CD4-positive, alpha-beta T cell treated with Interleukin-12 subunit alpha and Interleukin-12 subunit beta, for 1 hour (primary cell): ENCODE measurements around the gene EDNRA.

Source experiments
- DNase-seq: peaks from one replicate; pipeline ENCODE4 v3.0.0-alpha.2; 2020

Gene EDNRA

DNA sequence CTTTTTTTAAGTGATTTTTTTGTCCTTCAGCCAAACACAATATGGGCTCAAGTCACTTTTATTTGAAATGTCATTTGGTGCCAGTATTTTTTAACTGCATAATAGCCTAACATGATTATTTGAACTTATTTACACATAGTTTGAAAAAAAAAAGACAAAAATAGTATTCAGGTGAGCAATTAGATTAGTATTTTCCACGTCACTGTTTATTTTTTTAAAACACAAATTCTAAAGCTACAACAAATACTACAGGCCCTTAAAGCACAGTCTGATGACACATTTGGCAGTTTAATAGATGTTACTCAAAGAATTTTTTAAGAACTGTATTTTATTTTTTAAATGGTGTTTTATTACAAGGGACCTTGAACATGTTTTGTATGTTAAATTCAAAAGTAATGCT lies 62.1 kb downstream of the EDNRA start:
- no peak for DNase-seq

DNA sequence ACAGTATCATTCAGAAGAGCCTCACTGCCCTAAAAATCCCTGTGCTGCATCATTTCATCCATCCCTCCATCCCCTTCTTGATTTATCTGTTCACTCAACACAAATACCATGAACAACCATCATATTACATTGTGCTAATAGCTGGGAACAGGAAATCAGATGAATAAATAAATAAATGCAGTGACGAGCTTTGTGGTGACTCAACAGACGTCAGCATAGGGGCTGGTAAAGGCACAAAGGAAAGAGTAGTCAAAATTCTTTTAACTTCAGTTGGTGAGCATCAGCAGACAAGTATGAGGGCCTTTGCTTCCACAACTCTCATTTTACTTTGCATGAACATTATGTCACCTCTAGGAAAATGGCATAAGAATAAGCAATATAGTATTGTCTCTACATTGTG lies 65.5 kb downstream of the EDNRA start:
- DNase-seq: no peak

DNA sequence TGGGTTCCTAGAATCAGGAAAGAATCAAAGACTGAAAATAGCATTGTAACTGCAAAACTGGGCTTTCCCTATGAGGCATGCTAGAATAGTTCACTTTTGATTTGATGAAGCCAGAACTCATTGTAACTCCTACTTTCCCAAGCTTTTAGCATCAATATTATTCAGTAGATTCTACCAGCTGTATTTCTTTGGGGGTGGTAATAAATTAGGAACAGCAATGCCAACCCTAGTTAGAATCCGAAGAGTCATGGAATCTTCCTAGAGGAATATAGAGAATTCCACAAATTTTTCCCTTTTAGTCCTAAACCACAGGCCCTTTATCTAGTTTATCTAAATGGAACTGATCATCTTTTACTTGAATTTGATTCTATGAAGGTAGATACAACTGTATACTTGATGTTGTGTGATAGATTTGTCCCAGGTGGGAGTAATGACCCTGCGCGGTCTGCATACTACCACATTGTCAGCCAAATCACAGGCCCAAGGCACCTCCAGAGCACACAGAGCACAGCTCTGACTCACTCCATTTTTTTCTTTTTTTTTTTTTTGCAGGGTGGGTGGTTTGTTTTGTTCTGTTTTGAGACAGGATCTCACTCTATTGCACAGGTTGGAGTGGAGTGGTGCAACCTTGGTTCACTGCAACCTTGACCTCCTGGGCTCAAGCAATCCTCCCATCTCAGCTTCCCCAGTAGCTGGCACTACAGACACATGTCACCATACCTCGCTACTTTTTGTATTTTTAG lies 66.6 kb downstream of the EDNRA start:
- DNase-seq: no peak

DNA sequence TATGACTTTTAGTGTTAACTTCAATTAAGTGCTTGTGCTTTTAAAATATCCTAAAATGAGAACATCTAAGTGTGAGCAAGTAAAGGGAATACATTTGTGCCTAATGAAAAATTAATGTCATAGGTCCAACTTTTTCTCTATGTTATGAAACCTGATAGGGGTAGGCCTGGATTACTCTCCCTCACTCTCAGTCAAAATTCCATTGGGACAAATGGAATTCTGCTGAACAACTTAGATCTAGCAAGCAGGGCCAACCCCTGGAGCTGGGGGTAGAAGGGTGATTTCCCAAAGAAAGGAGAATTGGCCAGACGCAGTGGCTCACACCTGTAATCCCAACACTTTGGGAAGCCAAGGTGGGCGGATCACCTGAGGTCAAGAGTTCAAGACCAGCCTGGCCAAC lies 67.4 kb downstream of the EDNRA start:
- no peak for DNase-seq

DNA sequence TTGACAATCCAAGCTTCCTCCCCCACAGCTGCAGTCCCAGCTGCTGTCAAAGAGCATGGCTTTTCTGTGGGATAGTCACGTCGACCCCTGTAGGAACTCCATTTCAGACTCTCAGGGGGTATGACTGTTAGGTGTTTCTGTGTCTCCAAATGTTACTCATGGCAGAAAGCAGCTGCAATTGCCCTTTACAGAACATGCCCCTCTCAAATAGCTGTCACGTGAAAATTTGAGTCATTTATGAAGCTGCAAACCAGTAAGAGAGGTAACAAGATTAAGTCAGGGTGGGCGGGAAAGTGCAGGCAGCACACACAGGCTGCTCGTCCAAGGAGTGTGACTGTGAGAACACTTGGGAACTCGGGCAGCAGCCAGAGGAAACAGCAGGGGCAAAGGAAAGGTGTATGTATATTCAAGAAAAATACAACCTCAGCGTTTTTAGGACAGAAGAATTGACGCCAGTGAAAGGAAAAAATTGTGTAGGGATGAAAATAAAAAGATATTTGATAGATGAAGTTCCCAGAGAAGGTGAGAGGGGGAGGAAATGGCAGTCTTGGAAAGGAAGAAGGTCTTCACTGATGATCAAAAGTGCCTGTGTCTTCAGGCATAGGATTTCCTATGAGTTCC lies 69.8 kb downstream of the EDNRA start:
- DNase-seq: no peak

DNA sequence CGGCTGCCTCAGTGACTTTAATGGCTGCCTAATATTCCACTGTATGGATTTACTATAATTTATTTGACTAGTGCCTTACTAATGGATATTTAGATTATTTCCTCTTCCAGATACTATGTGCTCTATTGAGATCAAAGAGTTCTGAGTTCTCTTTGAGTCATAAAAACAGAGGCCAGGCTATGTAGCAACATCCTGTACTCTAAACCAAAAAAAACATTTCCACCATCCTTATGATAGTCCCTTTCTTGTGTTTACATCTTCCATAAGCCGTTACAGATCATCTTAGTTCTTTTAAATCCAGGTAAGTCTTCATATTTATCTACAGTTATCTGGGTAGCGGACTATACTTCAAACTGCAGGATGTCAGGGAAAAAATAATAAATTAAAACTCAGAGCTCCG lies 79.7 kb downstream of the EDNRA start:
- no peak for DNase-seq

DNA sequence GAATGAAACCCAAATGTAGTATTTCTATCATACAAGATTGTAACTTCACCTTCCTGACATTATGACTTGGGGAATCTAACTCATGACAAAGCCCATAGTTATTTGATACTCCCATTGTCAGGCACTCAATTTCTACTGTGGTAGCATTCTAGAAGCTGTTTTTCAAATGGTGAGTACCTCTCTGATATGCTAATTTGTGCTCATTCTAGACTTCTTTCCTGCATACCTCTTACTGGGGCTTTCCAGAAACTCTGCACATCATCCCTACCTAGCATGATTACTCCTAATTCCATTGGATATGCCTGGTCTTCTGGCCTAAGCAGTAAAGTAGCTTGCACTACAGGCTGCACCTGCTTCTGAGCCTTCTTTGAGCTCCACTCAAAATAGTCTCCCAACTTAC lies 85.9 kb downstream of the EDNRA start:
- no peak for DNase-seq

DNA sequence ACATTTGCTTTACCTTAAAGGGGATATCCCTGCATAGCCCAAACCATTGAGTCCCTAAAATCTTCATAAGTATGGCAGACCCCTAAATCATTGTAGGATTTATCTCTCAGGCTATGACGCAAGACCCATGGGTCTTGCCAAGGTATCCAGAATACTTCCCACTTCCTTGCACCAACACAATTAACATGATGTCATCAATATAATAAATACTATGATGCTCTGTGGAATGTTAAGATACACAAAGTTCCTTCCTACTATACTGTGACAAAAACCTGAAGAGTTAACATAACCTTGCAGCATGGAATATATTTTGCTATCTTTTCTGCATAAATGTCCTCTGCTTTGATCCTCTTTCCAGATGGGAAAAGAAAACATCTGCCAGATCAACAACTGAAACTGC lies 86.4 kb downstream of the EDNRA start:
- DNase-seq: no peak

DNA sequence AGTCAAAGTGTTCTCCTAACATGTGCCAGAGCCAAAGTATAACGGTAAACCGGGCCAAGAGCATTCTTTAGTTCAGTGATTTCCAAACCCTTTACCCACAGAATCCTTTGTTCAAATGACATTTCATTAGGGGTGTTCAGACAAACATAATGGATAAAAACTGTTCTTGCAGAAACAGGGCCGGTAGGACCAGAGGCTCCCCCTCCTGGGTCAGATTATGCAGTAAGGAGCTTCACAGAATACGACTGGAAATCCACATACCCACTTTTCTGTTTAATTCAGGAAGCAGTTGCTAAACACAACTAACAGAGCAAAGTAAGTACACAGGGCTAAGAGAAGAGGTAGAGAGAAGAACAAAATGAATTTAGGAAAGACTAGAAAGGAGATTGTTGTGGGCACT lies 89.7 kb downstream of the EDNRA start:
- no peak for DNase-seq

DNA sequence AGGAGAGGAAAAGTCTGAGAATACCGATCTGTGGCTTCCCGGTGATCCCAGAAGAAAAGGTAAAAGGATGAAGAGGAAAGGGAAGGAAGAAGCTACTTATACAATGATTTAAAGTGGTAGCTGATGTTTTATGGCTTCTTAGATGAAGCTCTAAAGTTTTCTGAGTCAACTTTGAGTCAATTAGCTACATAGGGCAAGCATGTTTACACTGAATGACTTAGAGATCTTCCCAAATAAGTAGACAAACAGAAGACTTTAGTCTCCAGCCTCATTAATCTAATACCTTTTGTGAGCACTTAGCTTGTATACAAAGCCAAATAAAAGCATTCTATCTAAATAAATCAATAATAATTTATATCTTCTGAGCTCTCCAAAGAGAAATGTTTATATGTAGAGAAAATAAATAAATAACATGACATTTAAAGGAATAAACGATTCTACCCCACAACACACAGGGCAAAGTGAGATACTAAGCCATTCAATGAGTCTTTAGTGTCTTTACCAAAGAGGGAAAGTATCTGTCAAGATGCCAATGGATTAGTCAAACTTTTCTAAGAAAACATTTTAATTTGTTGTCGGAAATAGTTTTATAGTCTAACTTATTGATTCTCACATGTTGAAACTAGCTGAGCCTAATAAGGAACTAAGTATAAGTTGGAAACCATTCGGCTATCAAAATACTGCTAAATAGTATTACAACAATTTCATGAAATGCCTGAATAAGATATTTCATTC lies 90.3 kb downstream of the EDNRA start:
- DNase-seq: no peak

DNA sequence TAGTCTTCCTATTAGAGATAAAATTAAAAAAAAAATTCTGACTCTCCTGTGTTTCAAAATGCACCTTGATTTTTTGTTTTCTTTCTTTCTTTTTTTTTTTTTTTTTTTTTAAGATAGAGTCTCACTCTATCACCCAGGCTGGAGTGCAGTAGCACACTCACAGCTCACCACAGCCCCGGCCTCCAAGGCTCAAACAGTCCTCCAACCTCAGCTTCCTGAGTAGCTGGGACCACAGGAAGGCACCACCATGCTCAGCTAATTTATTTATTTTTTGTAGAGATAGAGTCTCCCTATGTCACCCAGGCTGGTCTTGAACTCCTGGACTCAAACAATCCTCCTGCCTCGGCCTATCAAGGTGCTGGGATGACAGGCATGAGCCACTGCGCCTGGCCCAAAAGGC lies 95.2 kb downstream of the EDNRA start:
- no peak for DNase-seq

DNA sequence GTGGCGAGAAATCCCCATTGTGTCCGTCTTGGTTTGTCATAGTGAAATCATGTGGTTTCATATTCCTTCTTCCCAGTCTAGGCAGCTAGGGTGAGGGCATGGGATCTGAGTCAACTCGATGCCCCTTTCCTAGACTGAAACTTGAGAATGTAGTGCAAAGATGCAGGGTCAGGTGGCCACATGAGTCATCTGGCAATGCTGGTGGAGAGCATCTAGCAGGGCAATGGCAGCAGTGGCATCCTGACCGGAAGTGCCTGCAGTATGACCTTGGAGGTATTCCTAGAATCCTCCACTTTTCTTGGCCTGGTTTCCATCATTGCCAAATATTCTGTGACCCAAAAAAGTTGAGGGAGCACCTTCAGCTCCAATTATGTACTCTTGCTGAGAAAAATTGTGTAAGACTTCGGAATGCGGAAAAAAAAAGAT lies 97.2 kb downstream of the EDNRA start:
- DNase-seq: no peak

DNA sequence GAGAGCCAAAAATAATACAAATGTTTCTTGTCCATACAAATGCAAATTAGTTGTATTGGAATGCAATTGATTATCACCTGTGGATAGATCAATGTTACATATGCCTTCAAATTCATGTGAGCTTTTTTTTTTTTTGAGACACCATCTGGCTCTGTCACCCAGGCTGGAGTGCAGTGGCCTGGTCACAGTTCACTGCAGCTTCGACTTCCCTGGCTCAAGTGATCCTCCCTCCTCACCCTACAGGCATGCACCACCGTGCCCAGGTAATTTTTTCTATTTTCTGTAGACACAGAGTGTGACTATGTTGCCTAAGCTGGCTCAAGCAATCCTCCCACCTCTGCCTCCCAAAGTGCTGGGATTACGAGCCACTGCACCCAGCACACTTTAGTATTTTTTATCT lies 97.7 kb downstream of the EDNRA start:
- DNase-seq: no peak

DNA sequence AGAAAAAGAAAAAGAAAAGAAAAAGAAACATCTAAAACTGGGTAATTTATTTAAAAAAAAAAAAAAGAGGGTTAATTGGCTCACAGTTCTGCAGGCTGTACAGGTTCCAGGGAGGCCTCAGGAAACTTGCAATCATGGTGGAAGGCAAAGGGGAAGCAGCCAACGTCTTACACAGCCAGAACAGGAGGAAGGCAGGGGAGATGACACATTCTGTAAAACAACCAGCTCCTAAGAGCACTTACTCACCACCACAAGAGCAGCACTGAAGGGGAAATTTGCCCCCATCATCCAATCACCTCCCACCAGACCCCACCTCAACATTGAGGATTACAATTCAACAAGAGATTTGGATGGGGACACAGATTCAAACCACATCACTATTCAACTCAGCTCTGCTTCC lies 99.5 kb downstream of the EDNRA start:
- no peak for DNase-seq

DNA sequence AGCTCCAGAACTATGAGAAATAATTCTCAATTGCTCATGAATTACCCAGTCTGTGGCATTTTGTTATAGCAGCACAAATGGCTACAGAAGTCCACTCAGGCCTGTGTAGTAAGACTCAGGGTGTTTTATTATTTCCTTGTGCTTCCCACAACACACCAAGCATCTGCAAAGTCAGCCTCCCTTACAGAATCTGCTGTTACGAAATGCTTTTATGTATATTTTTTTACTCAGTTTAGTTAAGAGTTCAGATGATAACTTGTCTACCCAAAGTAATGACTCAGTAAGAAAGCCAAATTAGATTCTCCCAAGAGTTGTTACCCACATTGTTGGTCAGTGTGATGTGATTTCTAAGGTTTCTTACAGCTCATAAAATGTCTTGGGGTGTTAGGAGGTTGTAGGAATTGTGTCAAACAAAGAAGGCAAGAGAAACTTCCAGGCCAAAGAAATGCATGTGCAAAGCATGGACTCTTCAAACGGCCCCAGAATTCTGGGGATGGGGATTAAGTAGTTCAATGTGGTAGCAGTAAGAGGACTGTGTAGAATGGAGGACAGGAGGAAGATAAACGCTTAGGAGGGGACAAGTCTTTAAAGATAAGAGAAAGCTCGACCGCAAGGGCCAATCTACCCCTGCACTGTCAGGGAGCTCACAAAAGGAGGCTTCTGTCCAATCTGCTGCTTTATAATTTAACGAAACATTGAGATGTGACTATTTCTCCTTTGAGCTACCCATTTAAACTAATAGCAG lies 100.9 kb downstream of the EDNRA start:
- DNase-seq: no peak

DNA sequence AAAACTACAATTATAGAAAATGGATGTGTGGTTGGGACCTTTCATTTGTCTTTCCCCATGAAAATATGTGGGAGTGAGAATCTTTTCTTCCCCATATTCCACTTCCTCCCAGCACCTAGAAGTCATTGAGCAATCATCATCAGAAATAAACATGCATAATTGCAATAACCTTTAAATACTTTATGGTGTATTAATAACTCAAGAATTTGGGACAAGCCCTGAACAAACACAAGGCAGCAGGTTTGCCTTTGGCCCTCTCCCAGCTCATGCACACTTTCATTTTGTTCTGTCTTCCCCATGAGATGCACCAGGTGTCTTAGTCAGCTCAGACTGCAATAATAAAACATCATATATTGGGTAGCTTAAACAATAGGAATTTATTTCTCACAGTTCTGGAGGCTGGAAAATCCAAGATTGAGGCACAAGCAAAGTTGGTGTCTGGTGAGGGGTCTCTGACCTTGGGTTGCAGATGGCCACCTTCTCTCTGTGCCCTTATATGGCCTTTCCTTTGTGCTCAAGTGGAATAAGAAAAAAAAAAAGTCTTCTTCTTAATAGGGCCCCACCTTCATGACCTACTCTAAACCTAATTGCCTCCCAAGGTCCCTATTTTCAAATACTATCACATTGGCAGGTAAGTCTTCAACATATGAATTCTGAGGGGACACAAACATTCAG lies 101.6 kb downstream of the EDNRA start:
- DNase-seq: no peak

DNA sequence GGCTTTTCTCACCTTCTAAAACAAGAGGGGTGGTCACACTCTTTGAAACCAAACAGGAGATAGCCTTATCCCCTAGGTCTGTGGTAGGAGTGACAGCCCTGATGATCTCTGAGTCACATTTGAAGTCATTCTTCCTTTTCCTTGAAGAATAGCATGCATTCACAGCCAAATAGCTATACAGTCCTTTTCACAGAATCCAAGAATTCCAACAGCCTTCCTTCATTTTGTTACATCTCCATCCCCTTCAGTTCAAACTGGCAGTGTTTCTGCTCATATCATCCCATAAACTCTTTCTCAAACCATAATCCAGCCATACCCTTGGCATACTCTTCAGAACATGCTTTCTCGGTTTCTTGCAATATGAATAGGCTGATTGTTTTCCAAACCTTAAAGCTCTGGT lies 103.0 kb downstream of the EDNRA start:
- DNase-seq: no peak

DNA sequence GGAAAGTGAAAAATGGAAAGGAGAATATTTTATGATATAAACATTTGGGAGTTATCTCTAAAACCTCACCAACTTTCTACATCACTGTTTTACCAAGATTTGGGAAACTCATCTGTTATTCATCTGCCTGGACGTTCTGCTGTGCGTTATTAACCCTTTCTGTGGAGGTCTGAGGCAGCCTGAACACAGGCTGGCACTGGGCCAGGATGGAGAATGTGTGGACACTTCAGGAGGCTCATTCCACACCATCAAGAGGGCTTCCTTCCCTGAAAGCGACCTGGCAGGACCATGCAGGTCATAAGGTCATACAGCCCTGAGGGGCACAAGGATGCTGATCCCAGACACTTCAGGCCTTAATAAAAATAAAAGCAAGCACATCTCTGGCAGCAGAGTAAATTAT lies 105.1 kb downstream of the EDNRA start:
- DNase-seq: no peak

DNA sequence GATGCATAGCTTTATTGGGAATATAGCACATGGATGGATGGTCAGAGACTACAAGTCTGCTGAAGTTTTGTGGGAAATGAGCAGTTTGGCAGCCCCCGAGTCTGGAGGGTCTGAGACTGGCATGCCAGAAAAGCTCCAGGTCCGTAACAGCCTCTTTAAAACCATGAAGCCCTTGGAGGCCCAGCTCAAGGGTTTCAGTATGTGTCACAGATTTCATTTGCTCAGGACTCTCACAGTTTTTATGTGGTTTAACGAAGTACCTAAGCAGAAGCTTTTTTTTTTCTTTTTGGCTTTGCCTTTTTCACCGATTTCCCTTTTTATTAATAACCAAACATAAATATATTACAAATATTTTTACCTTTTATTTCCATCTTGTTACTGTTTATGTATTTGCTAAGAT lies 105.7 kb downstream of the EDNRA start:
- DNase-seq: no peak

DNA sequence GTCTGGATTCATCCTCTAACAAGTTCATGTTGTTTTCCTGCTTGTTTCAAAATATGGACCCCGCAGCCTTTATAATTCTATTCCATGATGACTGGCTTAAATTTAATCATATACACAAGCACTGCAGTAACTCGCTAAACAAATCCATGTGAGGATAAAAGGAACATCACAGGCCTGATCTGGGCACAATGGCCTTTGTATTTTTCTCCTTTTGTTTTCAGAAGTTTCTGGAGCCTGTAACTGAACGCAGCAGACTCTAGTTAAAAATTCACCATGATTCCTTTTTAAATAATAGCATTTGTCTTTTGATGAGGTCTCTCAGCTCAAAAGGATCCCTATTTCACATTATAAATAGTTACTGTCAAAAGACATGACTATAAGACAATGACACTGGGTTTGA lies 106.1 kb downstream of the EDNRA start:
- DNase-seq: no peak

DNA sequence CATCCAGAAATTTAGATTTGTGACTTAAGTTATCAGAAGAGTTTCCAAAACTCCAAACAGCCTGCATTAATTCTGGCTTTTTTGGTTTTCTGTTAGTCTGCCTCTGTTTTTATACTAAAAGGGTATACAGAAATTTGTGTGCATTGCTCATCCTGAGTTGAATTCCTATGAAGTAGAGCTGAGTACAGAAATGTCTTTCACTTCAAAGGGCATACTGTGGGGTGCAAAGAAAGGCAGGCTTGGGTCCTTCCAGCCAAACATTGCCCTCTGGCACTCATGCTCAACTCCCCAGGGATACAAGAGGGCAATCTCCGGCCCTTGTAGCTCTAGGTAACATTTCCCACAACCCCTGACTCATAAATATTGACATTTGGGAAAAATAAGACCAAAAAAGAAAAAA lies 108.7 kb downstream of the EDNRA start:
- no peak for DNase-seq

DNA sequence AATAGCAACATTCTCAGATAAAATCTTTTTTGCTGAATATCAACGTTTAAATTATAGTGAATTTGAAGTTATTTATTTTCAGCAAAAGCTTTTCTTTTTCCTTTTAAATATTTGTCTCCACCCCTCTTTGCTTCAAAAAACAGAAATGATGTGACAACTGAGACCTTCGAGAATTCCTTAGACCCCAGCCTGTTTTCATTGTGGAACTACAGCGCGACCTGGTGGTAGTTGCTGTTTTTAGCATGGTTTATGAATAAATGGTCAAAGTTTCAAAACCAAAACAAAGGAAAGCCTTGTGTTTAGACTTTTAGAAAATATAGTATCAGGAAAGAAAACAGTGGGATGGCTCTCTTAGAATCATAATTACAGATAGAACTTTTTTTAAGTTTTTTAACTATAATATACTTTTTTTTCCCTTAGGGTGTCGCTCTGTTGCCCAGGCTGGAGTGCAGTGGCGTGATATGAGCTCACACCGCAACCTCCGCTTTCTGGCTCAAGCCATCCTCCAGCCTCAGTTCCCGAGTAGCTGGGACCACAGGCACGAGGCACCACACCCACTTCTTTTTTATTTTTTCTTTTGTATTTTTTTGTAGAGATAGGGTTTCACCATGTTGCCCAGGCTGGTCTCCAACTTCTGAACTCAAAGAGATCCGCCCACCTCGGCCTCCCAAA lies 109.5 kb downstream of the EDNRA start:
- DNase-seq: peak; percentile 40
